ENCODE measurements around the gene UBR2. TPM values are rescaled to one million over a fixed set of nuclear protein-coding genes. Genes with fewer than 3 reads are reported as not detected.
A peak's percentile ranks its signal among the peaks of the same experiment; 100 is the strongest.

UBR2 gene
- total and polyA plus RNA-seq, 2 of the 13 experiments (the other 11 are each of a cell fraction or from before 2014, with no cell fraction given) = 17.6 to 29.3 TPM

DNA sequence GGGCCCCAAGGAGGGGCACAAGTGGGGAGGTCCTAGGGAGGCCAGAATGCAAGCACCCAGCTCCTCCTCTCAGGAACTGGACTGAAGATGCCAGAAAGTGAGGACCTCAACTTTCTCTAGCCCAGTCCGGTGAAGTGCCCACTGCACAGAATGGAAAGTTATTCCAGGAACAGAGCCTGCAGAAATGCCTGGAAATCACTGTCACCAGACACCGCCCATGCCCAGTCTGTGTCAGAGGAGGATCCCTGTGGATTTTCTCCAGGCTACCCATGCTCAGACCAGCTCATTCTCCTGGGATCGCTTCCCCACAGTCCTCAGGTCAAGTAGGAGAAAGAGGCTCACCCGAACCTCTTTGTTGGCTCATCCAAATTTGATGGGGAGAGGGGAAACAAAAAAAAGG is 152.0 kb downstream of the UBR2 start:
- ATAC-seq = peak; percentile 18; the same call in 1 of the 3 replicates
- H3K27ac ChIP-seq (ENCODE audit: extremely low read length, insufficient read depth, low read length) = no peak overlapping the region
- no peak overlapping the region for H2AFZ ChIP-seq (ENCODE audit: low read length)
- WGBS (ENCODE audit: low lambda C conversion rate) = 49% methylated on average over 4 of the region's 4 CpGs
- no peak overlapping the region for H3K9ac ChIP-seq (ENCODE audit: insufficient read depth, low read depth, low read length)
- no peak for DNase-seq (ENCODE audit: low spot score)
- TF ChIP-seq ATF1 (CRISPR knock-in tag; IDR thresholded peaks at IDR 0.05) (no peak), CBX5 (CRISPR knock-in tag; IDR thresholded peaks at IDR 0.05; ENCODE audit: borderline replicate concordance) (no peak), ZNF563 (CRISPR knock-in tag; IDR thresholded peaks at IDR 0.05) (no peak), ZMYM2 (CRISPR knock-in tag; IDR thresholded peaks at IDR 0.05) (no peak), NFE2 (CRISPR knock-in tag; IDR thresholded peaks at IDR 0.05) (no peak), ZNF572 (CRISPR knock-in tag; IDR thresholded peaks at IDR 0.05) (no peak)
- TF ChIP-seq, protein P1, sequence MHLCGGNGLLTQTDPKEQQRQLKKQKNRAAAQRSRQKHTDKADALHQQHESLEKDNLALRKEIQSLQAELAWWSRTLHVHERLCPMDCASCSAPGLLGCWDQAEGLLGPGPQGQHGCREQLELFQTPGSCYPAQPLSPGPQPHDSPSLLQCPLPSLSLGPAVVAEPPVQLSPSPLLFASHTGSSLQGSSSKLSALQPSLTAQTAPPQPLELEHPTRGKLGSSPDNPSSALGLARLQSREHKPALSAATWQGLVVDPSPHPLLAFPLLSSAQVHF (CRISPR knock-in tag; IDR thresholded peaks at IDR 0.05) = no peak
- TF ChIP-seq, protein P2, sequence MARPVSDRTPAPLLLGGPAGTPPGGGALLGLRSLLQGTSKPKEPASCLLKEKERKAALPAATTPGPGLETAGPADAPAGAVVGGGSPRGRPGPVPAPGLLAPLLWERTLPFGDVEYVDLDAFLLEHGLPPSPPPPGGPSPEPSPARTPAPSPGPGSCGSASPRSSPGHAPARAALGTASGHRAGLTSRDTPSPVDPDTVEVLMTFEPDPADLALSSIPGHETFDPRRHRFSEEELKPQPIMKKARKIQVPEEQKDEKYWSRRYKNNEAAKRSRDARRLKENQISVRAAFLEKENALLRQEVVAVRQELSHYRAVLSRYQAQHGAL (CRISPR knock-in tag; IDR thresholded peaks at IDR 0.05; ENCODE audit: not compliant biosample characterization) = no peak
- TF ChIP-seq, protein P3, sequence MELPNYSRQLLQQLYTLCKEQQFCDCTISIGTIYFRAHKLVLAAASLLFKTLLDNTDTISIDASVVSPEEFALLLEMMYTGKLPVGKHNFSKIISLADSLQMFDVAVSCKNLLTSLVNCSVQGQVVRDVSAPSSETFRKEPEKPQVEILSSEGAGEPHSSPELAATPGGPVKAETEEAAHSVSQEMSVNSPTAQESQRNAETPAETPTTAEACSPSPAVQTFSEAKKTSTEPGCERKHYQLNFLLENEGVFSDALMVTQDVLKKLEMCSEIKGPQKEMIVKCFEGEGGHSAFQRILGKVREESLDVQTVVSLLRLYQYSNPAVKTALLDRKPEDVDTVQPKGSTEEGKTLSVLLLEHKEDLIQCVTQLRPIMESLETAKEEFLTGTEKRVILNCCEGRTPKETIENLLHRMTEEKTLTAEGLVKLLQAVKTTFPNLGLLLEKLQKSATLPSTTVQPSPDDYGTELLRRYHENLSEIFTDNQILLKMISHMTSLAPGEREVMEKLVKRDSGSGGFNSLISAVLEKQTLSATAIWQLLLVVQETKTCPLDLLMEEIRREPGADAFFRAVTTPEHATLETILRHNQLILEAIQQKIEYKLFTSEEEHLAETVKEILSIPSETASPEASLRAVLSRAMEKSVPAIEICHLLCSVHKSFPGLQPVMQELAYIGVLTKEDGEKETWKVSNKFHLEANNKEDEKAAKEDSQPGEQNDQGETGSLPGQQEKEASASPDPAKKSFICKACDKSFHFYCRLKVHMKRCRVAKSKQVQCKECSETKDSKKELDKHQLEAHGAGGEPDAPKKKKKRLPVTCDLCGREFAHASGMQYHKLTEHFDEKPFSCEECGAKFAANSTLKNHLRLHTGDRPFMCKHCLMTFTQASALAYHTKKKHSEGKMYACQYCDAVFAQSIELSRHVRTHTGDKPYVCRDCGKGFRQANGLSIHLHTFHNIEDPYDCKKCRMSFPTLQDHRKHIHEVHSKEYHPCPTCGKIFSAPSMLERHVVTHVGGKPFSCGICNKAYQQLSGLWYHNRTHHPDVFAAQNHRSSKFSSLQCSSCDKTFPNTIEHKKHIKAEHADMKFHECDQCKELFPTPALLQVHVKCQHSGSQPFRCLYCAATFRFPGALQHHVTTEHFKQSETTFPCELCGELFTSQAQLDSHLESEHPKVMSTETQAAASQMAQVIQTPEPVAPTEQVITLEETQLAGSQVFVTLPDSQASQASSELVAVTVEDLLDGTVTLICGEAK (IDR thresholded peaks at IDR 0.05) = no peak
- TF ChIP-seq, protein P3 (CRISPR knock-in tag; IDR thresholded peaks at IDR 0.05) = no peak
- no peaks in the 10 kb centered on the region for H3K4me1 ChIP-seq (ENCODE audit: insufficient read depth, low read length)
- in situ Hi-C loops (cut with HindIII; ENCODE audit: extremely low pct_ligation_motif_present, low pct_unique_long_range_greater_than_20kb) (no loop called here), intact Hi-C loops (cut with micrococcal nuclease; ENCODE audit: unreplicated experiment) (no loop called here)
- H4K20me1 ChIP-seq (ENCODE audit: insufficient read depth, low read length) = no peaks in the 10 kb centered on the region
- H3K9me3 ChIP-seq (ENCODE audit: low read length) = peaks cover 9% of the 10 kb centered on the region
- no peaks in the 10 kb centered on the region for H3K36me3 ChIP-seq (replicated peaks in 1 of 2; ENCODE audit: control insufficient read depth in 1 of 2, insufficient read depth in 2 of 2, low read length in 2 of 2)
- H3K79me2 ChIP-seq (ENCODE audit: insufficient read depth, low read length) = no peaks in the 10 kb centered on the region
- FAIRE-seq = no peak
- H3K4me2 ChIP-seq (ENCODE audit: low read depth, low read length) = no peak overlapping the region
- no TSS peak for BruUV-seq (replicated peaks)
- ChIA-PET CTCF (ENCODE audit: low intra/inter-chr PET ratio, low total read pairs) (no interaction called here), POLR2A (interaction anchor here (1.8 kb wide), 1 partner anchor 30 kb away, joined by 6 read pairs; the partner anchor contains the start of gene TBCC)
- no peak overlapping the region for H3K4me3 ChIP-seq (replicated peaks in 1 of 3; ENCODE audit: insufficient read depth in 1 of 3, low read depth in 2 of 3, low read length in 3 of 3)
- peaks cover 0 to 10% of the 10 kb centered on the region in 2 experiments; a peak in 3 of 5 replicates for H3K27me3 ChIP-seq (ENCODE audit: control insufficient read depth in 1 of 2, insufficient read depth in 2 of 2, low read length in 2 of 2)
